Activated T-cell treated with anti-CD3 and anti-CD28 coated beads, Interleukin-2, amount 50 U/mL, for 48 hours (primary cell): ENCODE results near the gene ARHGEF17.
"Not testable (repeated sequence)": the region's sequence is repeated elsewhere in the genome, so short reads cannot be mapped to it uniquely, and the experiment has no call there.

ENCODE experiments used
- DNase-seq, 2 experiments: peaks; one replicate each; pipeline ENCODE4 v3.0.0-alpha.2; 2020

ARHGEF17 gene

DNA sequence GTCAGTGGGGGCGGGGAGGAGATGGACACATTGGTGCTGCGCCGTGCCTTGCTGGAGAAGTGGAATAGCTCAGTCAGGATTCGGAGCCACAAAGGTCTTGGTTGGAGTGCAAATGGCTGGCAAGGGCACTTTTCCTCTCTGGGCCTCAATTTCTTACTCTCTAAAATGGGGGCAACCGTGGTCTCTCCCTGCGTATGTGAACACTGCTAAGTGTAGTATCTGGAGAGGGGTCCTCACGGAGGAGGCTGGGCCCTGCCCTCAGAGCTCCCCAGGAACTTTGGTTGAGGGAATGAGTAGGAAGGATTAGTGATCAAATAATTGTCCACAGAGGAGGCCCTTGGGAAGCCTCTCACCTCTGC lies 35.4 kb upstream of the ARHGEF17 start:
- no peak for DNase-seq

DNA sequence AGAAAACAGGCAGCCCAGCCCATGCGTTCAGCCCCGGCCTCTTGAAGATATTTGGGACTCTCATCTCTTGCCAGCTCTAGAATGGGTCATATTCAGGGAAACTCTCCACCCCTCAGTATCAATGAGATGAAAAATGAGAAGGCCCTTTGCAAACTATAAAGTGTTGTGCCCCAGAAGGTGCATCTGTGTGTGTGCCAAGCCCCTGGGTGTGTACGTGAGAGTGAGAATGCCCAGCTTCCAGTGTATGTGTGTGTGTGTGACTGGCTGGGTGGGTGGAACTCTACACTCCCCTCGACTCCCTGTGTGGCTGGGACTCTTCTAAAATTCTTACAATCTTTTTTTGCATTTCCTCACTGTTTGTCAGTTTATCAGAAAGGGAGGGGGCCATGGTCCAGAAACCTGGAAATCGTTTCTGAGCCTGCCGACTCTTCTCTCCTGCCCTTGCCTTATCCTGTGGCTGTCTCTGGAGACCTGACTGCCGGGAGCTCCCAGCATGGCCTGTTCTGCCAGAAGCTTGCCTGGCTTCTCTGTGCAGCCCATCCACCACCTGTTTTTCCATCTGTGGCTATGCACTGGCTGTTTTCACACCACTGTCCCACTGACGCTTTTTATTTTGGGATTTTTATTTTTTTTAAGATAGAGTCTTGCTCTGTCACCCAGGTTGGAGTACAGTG lies 34.7 kb upstream of the ARHGEF17 start:
- DNase-seq = no peak

DNA sequence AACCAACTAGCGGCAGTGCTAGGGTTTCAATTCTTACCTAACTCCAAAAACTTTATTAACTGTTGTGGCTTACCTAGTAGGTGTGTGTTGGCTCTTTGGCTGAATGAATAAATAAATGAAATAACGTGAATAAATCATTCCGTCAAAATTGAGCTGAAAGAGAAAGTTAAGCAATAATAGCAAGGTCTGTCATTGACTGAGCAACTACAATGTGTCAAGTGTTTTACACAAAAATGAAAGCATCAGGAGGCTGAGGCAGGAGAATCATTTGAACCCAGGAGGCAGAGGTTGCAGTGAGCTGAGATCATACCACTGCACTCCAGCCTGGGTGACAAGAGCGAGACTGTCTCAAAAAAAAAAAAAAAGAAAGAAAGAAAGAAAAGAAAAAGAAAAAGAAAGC lies 33.9 kb upstream of the ARHGEF17 start:
- DNase-seq = not testable (repeated sequence)

DNA sequence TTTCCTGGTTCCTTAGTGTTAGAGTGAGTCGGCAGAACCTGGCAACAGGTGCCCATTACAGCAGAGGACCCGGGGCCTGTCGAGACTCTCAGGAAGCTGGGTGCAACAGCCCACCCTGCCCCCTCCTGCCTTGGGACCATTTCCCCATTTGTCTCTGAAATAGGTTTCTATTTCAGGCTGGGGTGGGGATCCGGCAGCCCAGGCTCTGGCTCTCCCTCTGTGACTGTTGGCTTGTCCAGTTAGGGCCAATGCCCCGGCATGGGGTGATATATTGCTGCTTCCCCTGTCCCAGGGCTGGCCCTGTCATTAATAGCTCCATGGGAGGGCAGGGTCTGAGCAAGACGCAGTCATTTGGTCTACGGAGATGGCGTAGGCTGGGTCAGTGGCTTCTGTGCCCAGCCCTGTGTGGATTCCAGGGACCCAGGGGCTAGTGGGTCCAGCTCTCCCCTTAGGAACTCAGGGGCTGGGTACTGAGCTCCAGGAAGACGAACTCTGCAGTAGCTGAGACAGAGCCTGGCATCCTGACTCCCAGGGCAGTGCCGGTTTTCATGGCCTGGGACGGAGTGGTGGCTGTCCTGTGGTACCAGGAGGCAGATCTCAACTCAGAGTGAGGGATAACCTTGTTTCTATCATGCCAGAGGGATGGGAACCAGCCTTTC lies 33.2 kb upstream of the ARHGEF17 start:
- DNase-seq = no peak

DNA sequence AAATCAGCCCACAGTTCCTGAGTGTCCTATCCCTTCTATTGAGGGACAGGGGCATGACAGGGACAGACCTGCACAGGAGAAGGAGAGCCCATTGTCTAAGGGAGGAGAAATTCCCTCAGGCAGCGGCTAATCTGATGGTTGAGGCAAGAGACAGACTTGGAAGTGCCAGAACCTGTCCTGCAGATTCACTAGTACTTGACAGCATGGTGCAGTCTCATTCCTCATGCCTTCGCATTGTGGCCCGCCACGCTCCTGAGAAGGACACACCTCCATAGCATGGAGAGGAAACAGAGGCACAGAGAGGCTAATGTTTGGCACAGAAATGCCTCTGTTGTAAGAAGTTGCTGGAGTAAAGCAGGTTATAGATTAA lies 32.7 kb upstream of the ARHGEF17 start:
- DNase-seq = no peak

DNA sequence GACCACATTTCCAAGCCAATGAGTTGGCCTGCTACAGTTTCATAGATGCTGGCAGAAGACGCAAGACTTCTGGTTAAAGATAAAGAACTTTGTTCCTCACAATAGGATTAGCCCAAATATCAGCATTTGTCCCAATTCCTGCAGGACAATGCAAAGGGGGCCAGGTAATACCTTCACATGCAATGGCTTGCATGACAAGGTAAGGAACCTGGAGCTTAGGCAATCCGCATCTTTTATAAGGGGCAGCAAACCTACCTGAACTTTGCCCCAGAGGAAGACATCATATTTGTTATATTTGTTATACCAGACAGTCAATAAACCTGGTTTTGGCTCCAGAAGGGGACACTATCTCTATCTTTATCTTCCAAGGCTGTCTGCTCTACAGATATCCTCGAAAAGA lies 30.6 kb upstream of the ARHGEF17 start:
- no peak for DNase-seq

DNA sequence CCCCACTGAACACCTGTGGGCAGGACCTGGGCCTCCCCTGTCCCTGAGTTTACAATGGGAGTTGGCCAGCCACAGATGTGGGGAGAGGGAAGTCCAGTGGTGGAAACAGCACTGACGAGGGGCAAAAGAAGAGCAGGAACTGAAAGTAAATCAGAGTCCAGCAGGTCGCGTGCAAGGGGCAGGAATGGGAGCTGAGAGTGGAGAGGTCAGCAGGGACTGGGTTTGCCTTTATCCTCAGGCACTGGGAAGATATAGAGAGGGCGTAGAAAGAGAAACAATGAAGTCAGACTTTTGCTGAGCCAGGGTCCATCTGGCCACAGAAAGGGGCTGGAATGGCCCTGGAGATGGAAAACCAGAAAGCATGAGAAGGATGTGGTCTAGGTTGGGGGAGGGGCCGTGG lies 27.4 kb upstream of the ARHGEF17 start:
- DNase-seq = no peak

DNA sequence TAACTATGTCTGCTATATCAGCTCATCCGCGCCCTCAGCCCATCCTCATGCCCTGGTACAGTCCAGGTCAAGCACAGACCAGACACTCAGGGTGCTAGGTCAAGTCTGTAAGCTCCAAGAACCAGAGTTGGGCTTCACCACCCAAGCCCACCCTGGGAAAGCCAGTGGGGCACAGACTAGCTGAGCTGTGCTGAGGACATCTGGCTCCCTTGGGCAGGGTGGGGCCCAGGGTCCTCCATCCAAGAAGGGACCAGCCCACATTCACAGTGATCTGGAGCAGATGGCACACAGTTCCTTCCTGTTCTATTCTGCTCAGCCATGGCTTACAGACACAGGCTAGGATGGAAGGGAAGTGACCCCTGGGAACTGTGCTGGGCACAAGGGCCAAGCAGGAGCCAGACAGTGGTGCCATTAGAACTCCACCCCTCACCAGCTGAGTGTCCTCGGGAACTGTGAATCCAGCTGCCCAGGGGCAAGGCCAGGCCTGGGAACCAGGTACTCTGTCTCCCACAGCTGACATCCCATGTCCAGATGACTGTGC lies 26.8 kb upstream of the ARHGEF17 start:
- DNase-seq = no peak

DNA sequence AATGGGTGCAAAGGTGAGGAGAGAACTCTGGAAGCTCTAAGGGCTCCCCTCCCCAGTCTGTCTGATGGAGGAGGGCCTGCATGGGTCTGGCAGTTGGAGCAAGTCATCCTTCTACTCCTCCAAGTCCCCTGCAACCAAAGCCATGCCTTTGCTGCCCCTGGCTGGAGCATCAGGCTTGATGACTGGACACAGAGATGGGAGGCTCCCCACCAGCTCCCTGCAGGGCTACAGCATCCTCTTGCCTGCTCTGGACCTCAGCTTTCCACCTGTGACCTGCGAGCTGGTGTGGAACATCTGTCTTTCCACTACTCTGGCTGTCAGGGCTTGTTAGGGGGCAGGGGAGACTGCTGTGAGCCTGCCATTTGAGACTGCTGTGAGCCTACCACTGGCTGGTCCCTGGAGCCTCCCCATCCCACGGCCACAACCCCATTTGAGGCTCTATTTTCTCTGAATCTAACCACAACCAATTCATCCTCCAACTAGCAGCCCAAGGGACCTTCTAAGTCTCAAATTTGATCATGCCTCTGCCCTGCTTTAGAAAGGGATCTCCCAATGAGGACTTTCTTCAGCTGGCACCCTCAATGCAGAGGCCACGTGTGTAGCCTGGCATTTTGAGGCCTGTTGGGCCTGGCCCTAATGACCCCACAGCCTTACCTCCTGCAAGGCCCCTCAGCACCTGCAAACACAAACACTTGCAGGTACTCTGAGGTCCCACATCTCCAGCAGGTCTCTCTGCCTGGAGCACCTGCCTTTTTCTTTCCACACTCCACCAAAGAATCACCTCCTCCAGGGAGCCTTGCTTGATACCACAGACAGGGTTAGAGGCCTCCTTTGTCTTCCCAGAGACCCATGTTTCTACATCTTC lies 26.0 kb upstream of the ARHGEF17 start:
- no peak for DNase-seq

DNA sequence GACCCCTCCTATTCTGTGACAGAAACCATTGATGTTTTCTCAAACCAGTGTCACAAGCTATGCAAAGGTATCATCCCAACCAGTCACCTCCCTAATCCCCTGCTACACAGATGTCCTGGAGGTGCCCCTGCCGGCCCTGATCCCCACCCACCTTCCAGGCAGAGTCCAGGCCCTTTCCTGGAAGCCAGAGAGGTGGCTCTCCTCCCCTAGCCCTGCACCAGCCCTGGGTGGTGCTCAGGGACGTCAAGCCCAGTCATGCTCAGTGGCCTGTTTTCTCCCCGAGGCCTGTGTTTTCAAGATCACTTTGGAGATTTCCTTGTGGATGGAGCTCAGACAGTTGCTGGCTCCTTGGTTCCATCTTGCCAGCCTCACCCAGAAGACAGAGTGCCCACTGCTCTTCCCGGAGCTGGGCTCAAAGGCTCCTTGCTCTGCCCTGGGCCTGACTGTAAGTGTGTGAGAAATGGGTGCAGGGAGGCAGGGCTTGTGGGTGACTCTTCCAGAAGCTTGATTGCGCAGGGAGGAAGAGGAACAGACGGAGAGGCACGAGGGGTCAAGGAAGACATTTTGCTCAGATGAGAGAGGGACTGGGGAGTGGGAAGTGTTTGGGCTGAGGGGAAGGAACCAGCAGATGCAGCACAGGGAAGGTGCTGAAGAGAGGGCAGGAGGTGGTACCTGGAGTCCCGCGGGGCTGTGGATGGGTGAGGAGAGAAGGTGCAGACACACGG lies 24.6 kb upstream of the ARHGEF17 start:
- DNase-seq = no peak

DNA sequence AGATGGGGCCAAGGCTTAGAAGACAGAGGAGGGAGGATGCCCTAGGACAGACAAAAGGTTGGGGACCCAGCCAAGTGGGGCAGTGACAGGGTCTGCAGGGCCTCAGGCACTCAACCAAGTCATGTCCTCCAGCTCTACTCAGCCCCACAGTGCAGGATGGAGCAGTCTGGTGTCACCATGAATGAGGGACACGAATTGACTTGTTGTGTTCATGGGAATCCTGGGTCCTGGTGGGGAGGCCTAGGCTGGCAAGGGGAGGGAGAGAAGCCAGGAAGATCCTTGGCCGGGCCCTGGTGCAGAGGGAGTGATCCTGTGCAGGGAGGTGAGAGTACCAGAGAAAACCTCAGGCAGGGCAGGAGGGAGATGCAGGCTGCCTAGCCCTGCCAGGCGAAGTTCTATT lies 24.0 kb upstream of the ARHGEF17 start:
- no peak for DNase-seq

DNA sequence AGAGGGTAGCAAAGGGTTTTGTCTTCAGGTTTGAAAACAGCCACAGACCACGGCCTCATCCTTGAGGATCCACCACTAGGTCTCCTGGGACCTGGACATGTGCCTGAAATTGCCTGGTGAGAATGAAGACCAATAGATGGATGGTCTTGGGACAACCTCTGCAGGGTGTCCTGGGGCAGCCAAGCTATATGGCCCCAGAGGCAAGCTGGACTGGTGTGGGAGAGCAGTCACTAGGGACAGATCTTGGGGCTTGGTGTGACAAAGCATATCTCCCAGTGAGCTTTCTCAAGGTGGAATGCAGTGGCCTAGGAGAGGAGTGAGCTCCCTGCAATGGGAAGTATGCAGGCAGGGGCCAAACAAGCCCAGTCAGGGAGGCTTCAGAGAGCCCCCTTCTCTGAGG lies 22.4 kb upstream of the ARHGEF17 start:
- no peak for DNase-seq

DNA sequence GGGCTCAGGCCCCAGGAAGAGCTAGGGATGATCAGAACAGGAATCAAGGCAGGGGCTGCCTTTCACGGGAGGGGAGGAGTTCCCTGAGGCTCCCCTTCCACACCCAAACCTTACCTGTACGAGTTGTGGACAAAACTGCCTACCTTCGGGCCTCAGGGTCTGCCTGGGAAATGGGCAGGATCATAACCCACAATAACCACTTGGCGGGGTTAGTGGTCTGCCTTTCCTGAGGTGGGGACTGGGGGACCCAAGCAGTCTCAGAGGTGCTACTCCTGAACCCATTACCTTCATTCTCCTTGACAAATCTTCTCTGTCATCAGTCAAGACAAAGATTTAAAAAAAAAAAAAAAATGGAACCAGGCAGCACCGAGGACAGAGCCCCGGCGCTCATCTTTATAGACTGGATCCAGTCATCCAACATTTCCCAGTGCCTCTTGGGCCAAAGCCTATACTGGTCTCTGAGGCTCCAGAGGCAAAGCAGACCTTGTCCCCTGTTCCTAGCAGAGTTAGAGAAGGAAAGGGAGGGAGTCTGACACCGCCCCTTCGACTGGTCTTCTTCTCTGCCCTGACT lies 21.8 kb upstream of the ARHGEF17 start:
- no peak for DNase-seq

DNA sequence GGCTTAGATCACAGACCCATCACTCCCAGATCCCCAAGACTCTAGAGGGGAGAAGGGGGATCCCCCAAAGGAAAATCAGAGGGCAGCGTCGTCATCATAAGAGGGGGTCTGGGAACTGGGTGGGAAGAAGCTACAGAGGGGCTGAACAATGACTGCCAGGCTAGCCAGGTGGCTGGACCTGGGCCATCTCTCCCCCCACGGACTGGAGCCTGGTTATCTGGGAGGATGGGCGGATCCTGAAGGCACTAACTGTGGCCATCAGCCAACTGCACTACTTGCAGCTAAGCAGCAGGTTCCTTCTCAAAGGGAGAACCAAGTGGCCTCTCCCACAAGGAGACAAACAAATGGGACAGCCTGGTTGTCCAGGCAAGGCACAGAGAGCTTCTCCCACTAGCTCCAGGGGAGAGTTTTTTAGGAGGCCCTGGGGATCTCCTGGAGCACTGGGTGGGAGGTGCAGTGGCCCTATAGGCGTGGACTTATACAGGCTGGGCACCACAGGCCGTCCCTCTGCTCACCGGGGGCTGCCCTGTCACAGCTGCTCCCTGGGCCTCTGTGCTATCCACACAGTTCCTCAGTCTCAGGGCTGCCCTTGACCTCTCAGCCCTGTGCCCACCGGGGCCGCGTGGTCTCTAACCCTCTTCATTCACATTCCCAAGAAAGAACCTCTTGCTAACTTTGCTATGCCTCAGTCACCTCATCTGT lies 20.5 kb upstream of the ARHGEF17 start:
- DNase-seq = no peak

DNA sequence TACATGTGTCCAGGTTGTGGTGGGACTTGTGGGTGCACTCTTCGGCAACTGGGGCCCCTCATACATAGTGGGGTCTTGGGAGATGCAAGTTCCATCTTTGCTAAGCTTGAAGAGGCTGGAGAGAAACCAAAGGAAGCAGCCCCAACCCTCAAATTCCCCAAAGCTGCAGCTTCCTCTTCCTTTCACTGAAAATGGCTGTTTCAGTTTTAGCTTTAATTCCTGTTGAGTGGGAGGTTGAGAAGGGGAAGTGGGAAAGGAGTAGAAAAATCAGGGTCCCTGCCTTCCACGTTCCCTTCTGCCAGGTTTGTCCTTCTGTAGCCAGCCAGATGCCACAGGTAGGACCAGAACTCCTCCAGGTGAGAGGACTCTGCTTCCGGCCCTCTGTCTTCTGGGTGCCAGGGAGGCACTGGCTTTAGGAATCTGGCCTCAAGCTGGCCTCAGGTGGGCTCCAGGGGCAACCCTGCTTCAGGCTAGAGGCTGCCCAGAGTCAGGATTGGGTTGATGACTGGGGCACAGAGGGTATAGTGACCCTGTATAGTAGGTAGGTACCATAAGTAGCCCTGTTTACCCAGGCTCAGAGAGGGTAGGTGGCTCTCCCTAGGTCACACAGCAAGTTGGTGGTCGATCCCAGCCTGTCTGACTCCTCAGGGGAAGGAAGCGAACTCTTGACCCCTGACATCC lies 19.7 kb upstream of the ARHGEF17 start:
- DNase-seq = no peak

DNA sequence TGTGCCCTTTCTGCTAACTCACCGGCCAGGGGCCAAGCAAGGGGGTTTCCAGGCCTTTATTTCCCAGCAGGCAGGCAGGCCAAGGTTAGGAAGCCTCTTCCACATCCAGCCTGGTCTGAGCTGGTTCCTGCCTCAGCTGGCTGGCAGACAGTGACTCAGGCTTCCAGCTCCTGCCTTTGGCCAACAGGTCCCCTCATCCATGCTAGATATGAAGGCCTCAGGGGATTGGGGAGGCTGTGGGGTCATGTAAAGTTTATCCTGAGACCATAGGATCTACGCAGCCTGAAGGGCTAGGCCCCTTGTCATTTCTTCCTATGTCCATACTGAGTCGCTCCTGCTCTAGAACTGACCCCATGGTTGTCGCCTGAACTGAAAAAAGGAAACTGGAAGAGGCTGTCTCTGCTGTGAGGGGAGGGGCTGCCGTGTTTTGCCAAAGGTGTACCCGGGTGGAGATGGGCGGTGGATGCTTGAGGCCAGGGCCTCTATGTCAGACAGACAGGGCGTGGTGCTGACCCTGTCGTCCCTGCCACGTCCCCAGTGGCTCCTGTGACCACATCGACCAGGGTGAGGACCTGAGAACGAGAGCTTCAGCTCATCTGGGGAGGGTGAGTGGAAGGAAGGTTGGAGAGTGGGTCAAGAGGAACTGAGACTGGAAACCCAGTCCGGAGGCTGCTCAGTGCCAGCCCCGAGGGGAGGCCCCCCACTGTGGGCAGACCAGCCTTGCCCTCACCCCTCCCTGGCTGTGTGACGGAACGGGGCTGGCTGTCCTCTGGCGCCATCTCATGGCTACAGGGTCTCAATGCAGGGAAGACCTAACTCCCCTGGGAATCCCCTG lies 19.0 kb upstream of the ARHGEF17 start:
- DNase-seq = peak; percentile 71 to 74

DNA sequence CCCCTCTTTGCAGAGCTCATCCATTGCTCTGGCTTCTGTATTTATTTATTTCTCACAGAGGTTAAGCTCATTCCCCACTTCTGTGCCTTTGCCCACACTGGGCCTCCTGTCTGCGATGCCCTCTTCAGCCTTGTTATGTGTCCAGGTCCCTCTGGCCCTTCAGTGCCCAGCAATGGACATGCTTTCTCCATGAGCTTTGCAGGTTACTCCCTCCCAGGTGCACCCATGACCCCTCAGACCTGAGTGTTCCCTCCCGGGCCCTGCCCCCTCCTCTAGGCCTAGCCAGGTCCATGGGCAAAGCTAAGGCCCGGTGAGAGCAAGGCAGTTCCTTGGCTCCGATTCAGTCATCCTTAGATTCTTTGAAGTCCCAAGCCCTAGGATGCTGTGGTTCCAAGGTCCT lies 17.5 kb upstream of the ARHGEF17 start:
- DNase-seq = no peak

DNA sequence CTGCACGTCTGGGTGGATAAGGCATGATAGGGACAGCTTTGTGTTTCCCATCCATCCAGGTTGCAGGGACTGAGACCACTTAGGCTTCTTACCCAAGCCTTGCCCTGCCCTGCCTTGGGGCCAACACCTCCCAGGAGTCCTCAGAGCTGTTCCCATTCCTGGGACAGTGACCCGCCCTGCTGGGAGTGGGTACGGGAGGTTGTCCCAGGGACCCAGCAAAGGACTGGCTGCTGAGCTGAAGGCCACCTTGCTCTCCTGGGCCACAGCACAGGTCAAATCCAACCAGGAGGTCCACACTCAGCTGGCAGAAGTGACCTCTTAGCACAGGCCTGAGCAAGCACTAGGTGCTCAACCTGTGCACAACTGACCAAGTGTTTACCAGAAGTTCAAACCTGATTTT lies 16.9 kb upstream of the ARHGEF17 start:
- DNase-seq = no peak

DNA sequence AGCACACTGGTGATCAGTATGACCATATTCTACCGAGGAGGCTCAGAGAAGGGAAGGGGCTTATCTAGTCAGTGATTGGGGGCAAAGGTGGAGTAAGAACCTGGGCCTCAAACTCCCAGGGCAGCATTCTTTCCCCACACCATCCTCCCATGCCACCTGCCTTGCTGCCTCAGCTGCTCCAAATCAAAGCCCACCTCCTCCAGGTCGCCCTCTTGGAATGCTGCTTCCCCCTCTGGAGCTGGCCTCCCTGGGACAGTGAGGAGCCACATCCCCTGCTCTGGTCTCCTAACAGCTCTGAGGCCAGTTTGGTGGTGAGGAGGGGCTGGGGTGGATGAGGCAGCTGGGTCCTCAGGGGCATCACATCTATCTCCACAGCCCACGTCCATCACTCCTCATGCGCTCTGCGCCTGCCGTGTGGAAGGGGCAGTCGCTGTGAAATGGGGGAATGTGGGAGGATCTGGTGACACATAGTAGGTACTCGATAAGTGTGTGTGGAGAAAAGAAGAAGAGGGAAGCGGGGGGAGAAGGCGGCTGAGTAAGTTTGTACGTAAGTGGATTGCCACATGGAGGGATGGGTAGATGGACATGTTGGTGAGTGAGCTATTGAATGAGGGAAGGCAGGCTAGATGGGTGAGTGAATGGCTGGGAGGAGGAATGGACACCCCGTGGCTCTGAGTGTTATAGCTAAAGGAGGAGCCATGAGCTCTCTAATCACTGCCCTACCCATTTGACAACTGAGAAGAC lies 16.1 kb upstream of the ARHGEF17 start:
- no peak for DNase-seq

DNA sequence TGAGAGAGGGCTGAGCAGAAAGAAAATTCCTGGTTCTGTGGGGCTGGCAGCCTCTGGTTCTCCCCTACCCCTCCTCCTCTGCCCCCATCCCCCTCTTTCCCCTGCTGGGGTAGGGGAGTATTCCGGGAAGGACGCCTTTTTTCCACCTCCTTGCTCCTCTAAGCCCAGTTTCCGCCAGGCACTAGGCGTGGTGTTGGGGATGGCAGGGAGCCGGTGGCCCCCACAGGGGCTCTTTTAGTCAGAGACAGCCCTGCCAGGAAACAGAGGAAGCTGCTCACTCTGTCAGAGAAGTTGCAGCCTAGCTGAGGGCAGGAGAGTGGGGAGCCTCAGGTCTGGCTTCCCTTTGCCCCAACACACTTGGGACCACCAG lies 15.6 kb upstream of the ARHGEF17 start:
- DNase-seq = no peak
